Astrocyte (in vitro differentiated cells and primary cell): ENCODE measurements around the gene PRKG1. TPM values are rescaled to one million over a fixed set of nuclear protein-coding genes. Genes with fewer than 3 reads are reported as not detected.

Source experiments
- DNase-seq: peaks from one replicate; pipeline ENCODE4 v3.0.0-alpha.2; 2010; ENCODE audit warnings: low read depth
- FAIRE-seq: peaks from 2 replicates; lab custom pipeline; 2011; peaks lifted over from hg19 to GRCh38; lab: Jason Lieb, UNC
- H2AFZ ChIP-seq: 2 replicates; pipeline ENCODE4 v1.6.0; 2012; ENCODE audit warnings: low read depth, low read length, inconsistent platforms
- H3K27ac ChIP-seq: 2 replicates; pipeline ENCODE4 v1.5.1; 2011; ENCODE audit warnings: low read depth, low read length, inconsistent platforms
- H3K27me3 ChIP-seq: 2 replicates; pipeline ENCODE4 v1.6.0; 2011; ENCODE audit warnings: low read length, inconsistent platforms; ENCODE audit not compliant: insufficient read depth
- H3K36me3 ChIP-seq: 2 replicates; pipeline ENCODE4 v1.5.1; 2011; ENCODE audit warnings: low read length, inconsistent platforms; ENCODE audit not compliant: insufficient read depth
- H3K4me1 ChIP-seq: 2 replicates; pipeline ENCODE4 v1.5.1; 2011; ENCODE audit warnings: low read length, inconsistent platforms; ENCODE audit not compliant: insufficient read depth
- H3K4me2 ChIP-seq: 2 replicates; pipeline ENCODE4 v1.6.0; 2012; ENCODE audit warnings: low read length, inconsistent platforms
- H3K4me3 ChIP-seq: 2 replicates; pipeline ENCODE4 v1.5.1; 2011; ENCODE audit warnings: low read depth, mild to moderate bottlenecking, low read length, inconsistent platforms; ENCODE audit not compliant: insufficient read depth
- H3K79me2 ChIP-seq: 2 replicates; pipeline ENCODE4 v1.6.0; 2012; ENCODE audit warnings: mild to moderate bottlenecking, low read length, inconsistent platforms; ENCODE audit not compliant: insufficient read depth
- H3K9ac ChIP-seq: 2 replicates; pipeline ENCODE4 v1.6.0; 2012; ENCODE audit warnings: mild to moderate bottlenecking, low read length, inconsistent platforms
- H3K9me3 ChIP-seq: 2 replicates; pipeline ENCODE4 v1.5.1; 2012; ENCODE audit warnings: low read depth, mild to moderate bottlenecking, low read length, inconsistent platforms; ENCODE audit not compliant: insufficient read depth
- H4K20me1 ChIP-seq: 2 replicates; pipeline ENCODE4 v1.6.0; 2012; ENCODE audit warnings: low read length, inconsistent platforms; ENCODE audit not compliant: insufficient read depth
- H3K27ac Mint-ChIP-seq: one replicate; pipeline ENCODE4 v1.8.0; 2021; ENCODE audit warnings: mild to moderate bottlenecking, mixed read lengths; ENCODE audit not compliant: unreplicated experiment
- H3K27me3 Mint-ChIP-seq: one replicate; pipeline ENCODE4 v1.8.0; 2021; ENCODE audit warnings: low read depth, mixed read lengths; ENCODE audit not compliant: unreplicated experiment
- H3K36me3 Mint-ChIP-seq: one replicate; pipeline ENCODE4 v1.8.0; 2021; ENCODE audit warnings: low read depth, mixed read lengths; ENCODE audit not compliant: unreplicated experiment
- H3K4me1 Mint-ChIP-seq: one replicate; pipeline ENCODE4 v1.8.0; 2021; ENCODE audit warnings: low read depth, mixed read lengths; ENCODE audit not compliant: unreplicated experiment
- H3K4me3 Mint-ChIP-seq: one replicate; pipeline ENCODE4 v1.8.0; 2021; ENCODE audit warnings: mild to moderate bottlenecking, moderate library complexity, mixed read lengths; ENCODE audit not compliant: unreplicated experiment
- H3K9me3 Mint-ChIP-seq: one replicate; pipeline ENCODE4 v1.8.0; 2021; ENCODE audit warnings: mild to moderate bottlenecking, mixed read lengths; ENCODE audit not compliant: unreplicated experiment
- EZH2 ChIP-seq: IDR thresholded peaks from 2 replicates; pipeline ENCODE4 v1.6.1; 2012; ENCODE audit warnings: mild to moderate bottlenecking, low read length, inconsistent platforms; ENCODE audit not compliant: insufficient read depth
- total RNA-seq: library from RNA; stranded (reverse); gene quantifications from 2 replicates; pipeline ENCODE4 v1.2.1, GENCODE V29; 2021
- TF ChIP-seq, protein P1 (sequence below): IDR thresholded peaks from 2 replicates; pipeline ENCODE4 v1.5.1; 2011; ENCODE audit warnings: low read depth, mild to moderate bottlenecking, inconsistent platforms, low read length, moderate library complexity; ENCODE audit not compliant: insufficient read depth

Gene PRKG1
- total RNA-seq, 1 donor from 2014 or later, result 3.1 TPM

DNA sequence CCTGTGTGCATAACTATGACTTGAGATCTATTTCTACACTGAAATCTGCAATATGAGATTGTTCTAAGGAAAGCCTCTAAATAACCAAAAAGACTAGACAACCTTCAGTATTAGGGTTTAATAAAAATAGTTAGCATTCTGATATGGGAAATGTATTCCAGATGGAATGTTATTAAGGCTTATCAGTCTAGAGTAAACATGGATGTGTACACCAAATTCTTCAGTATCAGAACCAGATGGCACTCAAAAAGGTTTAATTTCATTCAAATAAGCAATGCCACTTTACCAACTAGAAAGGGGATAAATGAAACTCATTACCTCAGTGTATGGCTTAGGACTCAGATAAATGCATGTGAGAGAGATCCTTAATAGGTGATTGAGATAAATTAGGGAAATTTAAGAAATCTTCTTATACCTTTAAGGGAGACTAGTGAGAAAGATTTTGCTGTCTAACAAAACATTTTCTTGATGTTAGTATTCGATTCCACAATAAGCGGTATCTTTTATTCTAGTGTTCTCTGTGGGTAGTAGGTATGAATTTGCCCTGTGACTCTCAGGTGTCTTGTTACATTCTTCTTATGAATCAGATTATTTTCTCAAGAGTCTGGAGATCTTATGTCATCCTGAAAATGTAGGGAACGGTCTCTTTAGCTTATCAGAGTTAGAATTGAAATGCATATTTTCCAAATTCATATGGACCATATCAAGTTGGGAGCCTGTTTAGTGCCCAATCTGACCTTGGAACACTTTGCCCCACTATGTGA lies 159.2 kb downstream of the PRKG1 start:
- no peaks in the 10 kb centered on the region for H3K9me3 ChIP-seq
- Mint-ChIP-seq H3K4me1 (no peaks in the 10 kb centered on the region), H3K4me3 (no peak overlapping the region), H3K27me3 (no peaks in the 10 kb centered on the region), H3K9me3 (no peaks in the 10 kb centered on the region), H3K36me3 (no peaks in the 10 kb centered on the region), H3K27ac (no peak overlapping the region)
- no peak overlapping the region for H3K4me3 ChIP-seq
- no peaks in the 10 kb centered on the region for H3K27me3 ChIP-seq
- FAIRE-seq, result peak; percentile 91
- no peak for TF ChIP-seq EZH2
- TF ChIP-seq, protein P1, sequence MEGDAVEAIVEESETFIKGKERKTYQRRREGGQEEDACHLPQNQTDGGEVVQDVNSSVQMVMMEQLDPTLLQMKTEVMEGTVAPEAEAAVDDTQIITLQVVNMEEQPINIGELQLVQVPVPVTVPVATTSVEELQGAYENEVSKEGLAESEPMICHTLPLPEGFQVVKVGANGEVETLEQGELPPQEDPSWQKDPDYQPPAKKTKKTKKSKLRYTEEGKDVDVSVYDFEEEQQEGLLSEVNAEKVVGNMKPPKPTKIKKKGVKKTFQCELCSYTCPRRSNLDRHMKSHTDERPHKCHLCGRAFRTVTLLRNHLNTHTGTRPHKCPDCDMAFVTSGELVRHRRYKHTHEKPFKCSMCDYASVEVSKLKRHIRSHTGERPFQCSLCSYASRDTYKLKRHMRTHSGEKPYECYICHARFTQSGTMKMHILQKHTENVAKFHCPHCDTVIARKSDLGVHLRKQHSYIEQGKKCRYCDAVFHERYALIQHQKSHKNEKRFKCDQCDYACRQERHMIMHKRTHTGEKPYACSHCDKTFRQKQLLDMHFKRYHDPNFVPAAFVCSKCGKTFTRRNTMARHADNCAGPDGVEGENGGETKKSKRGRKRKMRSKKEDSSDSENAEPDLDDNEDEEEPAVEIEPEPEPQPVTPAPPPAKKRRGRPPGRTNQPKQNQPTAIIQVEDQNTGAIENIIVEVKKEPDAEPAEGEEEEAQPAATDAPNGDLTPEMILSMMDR, result no peak
- H3K4me2 ChIP-seq, result no peak overlapping the region
- H3K4me1 ChIP-seq, result no peaks in the 10 kb centered on the region
- no peak overlapping the region for H2AFZ ChIP-seq
- H3K9ac ChIP-seq, result no peak overlapping the region
- no peaks in the 10 kb centered on the region for H3K79me2 ChIP-seq
- H3K27ac ChIP-seq, result no peak overlapping the region
- no peaks in the 10 kb centered on the region for H3K36me3 ChIP-seq
- H4K20me1 ChIP-seq, result no peaks in the 10 kb centered on the region
- peak; percentile 7 for DNase-seq

DNA sequence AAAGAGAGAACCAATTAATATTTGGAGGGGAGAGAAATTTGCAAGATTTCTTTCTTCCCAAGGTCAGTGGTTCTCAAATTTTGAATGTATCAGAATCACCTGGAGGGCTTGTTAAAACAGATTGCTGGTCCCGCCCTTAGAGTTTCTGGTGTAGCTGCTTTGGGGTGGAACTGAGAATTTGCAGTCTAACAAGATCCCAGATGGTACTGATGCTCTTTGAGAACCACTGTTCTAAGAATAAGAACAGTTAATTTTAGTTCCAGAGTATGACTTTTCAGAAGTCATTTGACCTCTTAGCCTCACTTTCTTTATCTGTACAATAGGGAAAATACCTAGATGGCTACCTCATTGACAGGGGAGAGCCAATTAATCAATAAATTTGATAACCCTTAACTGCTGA lies 161.6 kb downstream of the PRKG1 start:
- no peaks in the 10 kb centered on the region for H3K9me3 ChIP-seq
- no peak for TF ChIP-seq EZH2
- TF ChIP-seq, protein P1, result no peak
- no peak overlapping the region for H3K4me3 ChIP-seq
- H2AFZ ChIP-seq, result no peak overlapping the region
- H3K4me2 ChIP-seq, result no peak overlapping the region
- no peak overlapping the region for H3K27ac ChIP-seq
- no peak for DNase-seq
- no peaks in the 10 kb centered on the region for H3K4me1 ChIP-seq
- H3K27me3 ChIP-seq, result no peaks in the 10 kb centered on the region
- H3K9me3 Mint-ChIP-seq, result no peaks in the 10 kb centered on the region
- H3K27ac Mint-ChIP-seq, result no peak overlapping the region
- no peaks in the 10 kb centered on the region for H3K79me2 ChIP-seq
- no peaks in the 10 kb centered on the region for H3K27me3 Mint-ChIP-seq
- no peaks in the 10 kb centered on the region for H3K4me1 Mint-ChIP-seq
- H3K36me3 ChIP-seq, result no peaks in the 10 kb centered on the region
- H3K36me3 Mint-ChIP-seq, result no peaks in the 10 kb centered on the region
- no peaks in the 10 kb centered on the region for H4K20me1 ChIP-seq
- FAIRE-seq, result no peak
- no peak overlapping the region for H3K4me3 Mint-ChIP-seq
- no peak overlapping the region for H3K9ac ChIP-seq

DNA sequence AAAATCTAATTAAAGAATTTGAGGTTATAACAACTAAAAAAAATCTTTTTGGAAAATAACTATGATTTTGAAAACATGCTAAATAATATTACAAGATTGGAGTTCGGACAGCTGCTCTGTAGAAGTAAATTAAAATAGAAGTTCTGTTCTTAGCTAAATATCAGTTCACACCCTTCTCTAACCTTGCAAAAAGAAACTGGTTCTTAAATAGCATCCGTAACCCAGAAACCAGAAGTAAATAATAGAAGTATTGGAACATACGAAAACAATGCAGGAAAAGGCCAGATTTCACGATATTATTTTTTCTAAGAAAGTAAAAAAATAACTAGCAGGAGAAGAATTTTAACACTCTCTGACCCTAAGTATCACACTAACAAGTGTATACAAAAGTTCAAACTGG lies 164.7 kb downstream of the PRKG1 start:
- DNase-seq (no peak), FAIRE-seq (no peak)
- no peaks in the 10 kb centered on the region for H3K27me3 Mint-ChIP-seq
- no peak overlapping the region for H3K4me2 ChIP-seq
- H3K4me3 ChIP-seq, result no peak overlapping the region
- no peaks in the 10 kb centered on the region for H3K9me3 Mint-ChIP-seq
- no peaks in the 10 kb centered on the region for H3K4me1 ChIP-seq
- H3K27ac ChIP-seq, result no peak overlapping the region
- H4K20me1 ChIP-seq, result no peaks in the 10 kb centered on the region
- no peaks in the 10 kb centered on the region for H3K9me3 ChIP-seq
- H3K9ac ChIP-seq, result no peak overlapping the region
- no peaks in the 10 kb centered on the region for H3K36me3 ChIP-seq
- H3K4me3 Mint-ChIP-seq, result no peak overlapping the region
- no peak for TF ChIP-seq EZH2
- TF ChIP-seq, protein P1, result no peak
- H3K4me1 Mint-ChIP-seq, result no peaks in the 10 kb centered on the region
- no peaks in the 10 kb centered on the region for H3K79me2 ChIP-seq
- no peaks in the 10 kb centered on the region for H3K36me3 Mint-ChIP-seq
- no peaks in the 10 kb centered on the region for H3K27me3 ChIP-seq
- no peak overlapping the region for H2AFZ ChIP-seq
- no peak overlapping the region for H3K27ac Mint-ChIP-seq
